CD4-positive, alpha-beta T cell treated with Interleukin-17A for 4 hours (primary cell): Measurements from ENCODE around the gene EZR.

Experiments used
- DNase-seq: peaks from one replicate; pipeline ENCODE4 v3.0.0-alpha.2; 2020; ENCODE audit warnings: mixed read lengths

The EZR gene

GRCh38 chr6:158817728-158818580 lies 1.2 kb downstream of the EZR start:
- DNase-seq: peak; percentile 89

GRCh38 chr6:158816803-158817727 lies 2.1 kb downstream of the EZR start:
- DNase-seq: peak; percentile 42

GRCh38 chr6:158816329-158816728 lies 2.8 kb downstream of the EZR start:
- DNase-seq: no peak

GRCh38 chr6:158815907-158816306 lies 3.3 kb downstream of the EZR start:
- no peak for DNase-seq

- no peak for DNase-seq
Measured at GRCh38 chr6:158815379-158815724, 3.8 kb downstream of the EZR start.

- DNase-seq: no peak
Measured at GRCh38 chr6:158813032-158813431, 6.1 kb downstream of the EZR start.

- DNase-seq: no peak
Measured at GRCh38 chr6:158812611-158813010, 6.6 kb downstream of the EZR start.

- DNase-seq: no peak
Measured at GRCh38 chr6:158810155-158811095, 8.7 kb downstream of the EZR start.

GRCh38 chr6:158808941-158809678 lies 10.1 kb downstream of the EZR start:
- DNase-seq: peak; percentile 40

- DNase-seq: no peak
Measured at GRCh38 chr6:158808442-158808833, 10.7 kb downstream of the EZR start.

- no peak for DNase-seq
Measured at GRCh38 chr6:158807515-158808441, 11.4 kb downstream of the EZR start.

GRCh38 chr6:158805698-158806377 lies 13.3 kb downstream of the EZR start:
- no peak for DNase-seq

GRCh38 chr6:158804207-158804606 lies 15.0 kb downstream of the EZR start:
- no peak for DNase-seq

- peak; percentile 53 for DNase-seq
Measured at GRCh38 chr6:158803733-158804143, 15.4 kb downstream of the EZR start.

GRCh38 chr6:158801655-158802294 lies 17.4 kb downstream of the EZR start:
- DNase-seq: no peak

GRCh38 chr6:158799051-158799792 lies 19.9 kb downstream of the EZR start:
- DNase-seq: no peak

GRCh38 chr6:158798311-158798710 lies 20.9 kb downstream of the EZR start:
- DNase-seq: no peak

GRCh38 chr6:158797331-158798310 lies 21.5 kb downstream of the EZR start:
- no peak for DNase-seq
